ENCODE results near the gene TPRN. TPM values are rescaled to one million over a fixed set of nuclear protein-coding genes. Genes with fewer than 3 reads are reported as not detected.
A peak's percentile ranks its signal among the peaks of the same experiment; 100 is the strongest.

The TPRN gene
- total and polyA plus RNA-seq, 2 experiments from 2014 or later = 6.4 to 29.2 TPM

DNA sequence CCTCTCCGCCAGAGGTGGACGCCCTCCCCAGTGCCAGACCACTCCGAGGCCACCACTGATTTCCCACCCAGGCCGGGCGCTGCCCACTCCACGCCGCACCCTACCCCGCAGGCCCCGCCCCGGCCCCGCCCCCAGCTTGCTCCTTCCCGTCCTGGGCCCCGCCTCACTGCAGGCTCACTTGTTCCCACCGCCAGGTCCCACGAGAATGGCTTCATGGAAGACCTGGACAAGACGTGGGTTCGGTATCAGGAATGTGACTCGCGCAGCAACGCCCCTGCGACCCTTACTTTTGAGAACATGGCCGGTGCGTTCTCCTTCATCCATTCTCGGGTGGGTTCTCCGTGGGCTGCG, 37.2 kb downstream of the TPRN start:
- no peaks in the 10 kb centered on the region for H4K20me1 ChIP-seq (replicated peaks; ENCODE audit: insufficient read depth)
- no peaks in the 10 kb centered on the region; the same call in 1 of the 2 replicates for H3K4me1 ChIP-seq (ENCODE audit: insufficient read depth)
- no peak for TF ChIP-seq CREB1 (CRISPR knock-in tag; IDR thresholded peaks at IDR 0.05; ENCODE audit: low read depth)
- TF ChIP-seq POLR2AphosphoS5 (IDR thresholded peaks at IDR 0.05; ENCODE audit: low read depth) = no peak
- no peak for TF ChIP-seq JUNB (IDR thresholded peaks at IDR 0.05; ENCODE audit: unreplicated experiment)
- TF ChIP-seq EZH2phosphoT487 (IDR thresholded peaks at IDR 0.05; ENCODE audit: unreplicated experiment) = no peak
- TF ChIP-seq, protein P1, sequence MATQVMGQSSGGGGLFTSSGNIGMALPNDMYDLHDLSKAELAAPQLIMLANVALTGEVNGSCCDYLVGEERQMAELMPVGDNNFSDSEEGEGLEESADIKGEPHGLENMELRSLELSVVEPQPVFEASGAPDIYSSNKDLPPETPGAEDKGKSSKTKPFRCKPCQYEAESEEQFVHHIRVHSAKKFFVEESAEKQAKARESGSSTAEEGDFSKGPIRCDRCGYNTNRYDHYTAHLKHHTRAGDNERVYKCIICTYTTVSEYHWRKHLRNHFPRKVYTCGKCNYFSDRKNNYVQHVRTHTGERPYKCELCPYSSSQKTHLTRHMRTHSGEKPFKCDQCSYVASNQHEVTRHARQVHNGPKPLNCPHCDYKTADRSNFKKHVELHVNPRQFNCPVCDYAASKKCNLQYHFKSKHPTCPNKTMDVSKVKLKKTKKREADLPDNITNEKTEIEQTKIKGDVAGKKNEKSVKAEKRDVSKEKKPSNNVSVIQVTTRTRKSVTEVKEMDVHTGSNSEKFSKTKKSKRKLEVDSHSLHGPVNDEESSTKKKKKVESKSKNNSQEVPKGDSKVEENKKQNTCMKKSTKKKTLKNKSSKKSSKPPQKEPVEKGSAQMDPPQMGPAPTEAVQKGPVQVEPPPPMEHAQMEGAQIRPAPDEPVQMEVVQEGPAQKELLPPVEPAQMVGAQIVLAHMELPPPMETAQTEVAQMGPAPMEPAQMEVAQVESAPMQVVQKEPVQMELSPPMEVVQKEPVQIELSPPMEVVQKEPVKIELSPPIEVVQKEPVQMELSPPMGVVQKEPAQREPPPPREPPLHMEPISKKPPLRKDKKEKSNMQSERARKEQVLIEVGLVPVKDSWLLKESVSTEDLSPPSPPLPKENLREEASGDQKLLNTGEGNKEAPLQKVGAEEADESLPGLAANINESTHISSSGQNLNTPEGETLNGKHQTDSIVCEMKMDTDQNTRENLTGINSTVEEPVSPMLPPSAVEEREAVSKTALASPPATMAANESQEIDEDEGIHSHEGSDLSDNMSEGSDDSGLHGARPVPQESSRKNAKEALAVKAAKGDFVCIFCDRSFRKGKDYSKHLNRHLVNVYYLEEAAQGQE (IDR thresholded peaks at IDR 0.05; ENCODE audit: unreplicated experiment) = no peak
- TF ChIP-seq EZH2 (IDR thresholded peaks at IDR 0.05; ENCODE audit: low read depth, unreplicated experiment) = no peak
- TF ChIP-seq ZNF331 (CRISPR knock-in tag; IDR thresholded peaks at IDR 0.05; ENCODE audit: low read depth) = no peak
- TF ChIP-seq STAT1 (IDR thresholded peaks at IDR 0.05; ENCODE audit: unreplicated experiment) = no peak
- TF ChIP-seq, protein P2, sequence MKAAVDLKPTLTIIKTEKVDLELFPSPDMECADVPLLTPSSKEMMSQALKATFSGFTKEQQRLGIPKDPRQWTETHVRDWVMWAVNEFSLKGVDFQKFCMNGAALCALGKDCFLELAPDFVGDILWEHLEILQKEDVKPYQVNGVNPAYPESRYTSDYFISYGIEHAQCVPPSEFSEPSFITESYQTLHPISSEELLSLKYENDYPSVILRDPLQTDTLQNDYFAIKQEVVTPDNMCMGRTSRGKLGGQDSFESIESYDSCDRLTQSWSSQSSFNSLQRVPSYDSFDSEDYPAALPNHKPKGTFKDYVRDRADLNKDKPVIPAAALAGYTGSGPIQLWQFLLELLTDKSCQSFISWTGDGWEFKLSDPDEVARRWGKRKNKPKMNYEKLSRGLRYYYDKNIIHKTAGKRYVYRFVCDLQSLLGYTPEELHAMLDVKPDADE (IDR thresholded peaks at IDR 0.05) = no peak
- no peak for TF ChIP-seq NANOG (IDR thresholded peaks at IDR 0.05; ENCODE audit: borderline replicate concordance)
- TF ChIP-seq, protein P3, sequence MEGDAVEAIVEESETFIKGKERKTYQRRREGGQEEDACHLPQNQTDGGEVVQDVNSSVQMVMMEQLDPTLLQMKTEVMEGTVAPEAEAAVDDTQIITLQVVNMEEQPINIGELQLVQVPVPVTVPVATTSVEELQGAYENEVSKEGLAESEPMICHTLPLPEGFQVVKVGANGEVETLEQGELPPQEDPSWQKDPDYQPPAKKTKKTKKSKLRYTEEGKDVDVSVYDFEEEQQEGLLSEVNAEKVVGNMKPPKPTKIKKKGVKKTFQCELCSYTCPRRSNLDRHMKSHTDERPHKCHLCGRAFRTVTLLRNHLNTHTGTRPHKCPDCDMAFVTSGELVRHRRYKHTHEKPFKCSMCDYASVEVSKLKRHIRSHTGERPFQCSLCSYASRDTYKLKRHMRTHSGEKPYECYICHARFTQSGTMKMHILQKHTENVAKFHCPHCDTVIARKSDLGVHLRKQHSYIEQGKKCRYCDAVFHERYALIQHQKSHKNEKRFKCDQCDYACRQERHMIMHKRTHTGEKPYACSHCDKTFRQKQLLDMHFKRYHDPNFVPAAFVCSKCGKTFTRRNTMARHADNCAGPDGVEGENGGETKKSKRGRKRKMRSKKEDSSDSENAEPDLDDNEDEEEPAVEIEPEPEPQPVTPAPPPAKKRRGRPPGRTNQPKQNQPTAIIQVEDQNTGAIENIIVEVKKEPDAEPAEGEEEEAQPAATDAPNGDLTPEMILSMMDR (conservative IDR thresholded peaks at IDR 0.05; ENCODE audit: low read depth in 2 of 2) = no peak
- TF ChIP-seq, protein P4, sequence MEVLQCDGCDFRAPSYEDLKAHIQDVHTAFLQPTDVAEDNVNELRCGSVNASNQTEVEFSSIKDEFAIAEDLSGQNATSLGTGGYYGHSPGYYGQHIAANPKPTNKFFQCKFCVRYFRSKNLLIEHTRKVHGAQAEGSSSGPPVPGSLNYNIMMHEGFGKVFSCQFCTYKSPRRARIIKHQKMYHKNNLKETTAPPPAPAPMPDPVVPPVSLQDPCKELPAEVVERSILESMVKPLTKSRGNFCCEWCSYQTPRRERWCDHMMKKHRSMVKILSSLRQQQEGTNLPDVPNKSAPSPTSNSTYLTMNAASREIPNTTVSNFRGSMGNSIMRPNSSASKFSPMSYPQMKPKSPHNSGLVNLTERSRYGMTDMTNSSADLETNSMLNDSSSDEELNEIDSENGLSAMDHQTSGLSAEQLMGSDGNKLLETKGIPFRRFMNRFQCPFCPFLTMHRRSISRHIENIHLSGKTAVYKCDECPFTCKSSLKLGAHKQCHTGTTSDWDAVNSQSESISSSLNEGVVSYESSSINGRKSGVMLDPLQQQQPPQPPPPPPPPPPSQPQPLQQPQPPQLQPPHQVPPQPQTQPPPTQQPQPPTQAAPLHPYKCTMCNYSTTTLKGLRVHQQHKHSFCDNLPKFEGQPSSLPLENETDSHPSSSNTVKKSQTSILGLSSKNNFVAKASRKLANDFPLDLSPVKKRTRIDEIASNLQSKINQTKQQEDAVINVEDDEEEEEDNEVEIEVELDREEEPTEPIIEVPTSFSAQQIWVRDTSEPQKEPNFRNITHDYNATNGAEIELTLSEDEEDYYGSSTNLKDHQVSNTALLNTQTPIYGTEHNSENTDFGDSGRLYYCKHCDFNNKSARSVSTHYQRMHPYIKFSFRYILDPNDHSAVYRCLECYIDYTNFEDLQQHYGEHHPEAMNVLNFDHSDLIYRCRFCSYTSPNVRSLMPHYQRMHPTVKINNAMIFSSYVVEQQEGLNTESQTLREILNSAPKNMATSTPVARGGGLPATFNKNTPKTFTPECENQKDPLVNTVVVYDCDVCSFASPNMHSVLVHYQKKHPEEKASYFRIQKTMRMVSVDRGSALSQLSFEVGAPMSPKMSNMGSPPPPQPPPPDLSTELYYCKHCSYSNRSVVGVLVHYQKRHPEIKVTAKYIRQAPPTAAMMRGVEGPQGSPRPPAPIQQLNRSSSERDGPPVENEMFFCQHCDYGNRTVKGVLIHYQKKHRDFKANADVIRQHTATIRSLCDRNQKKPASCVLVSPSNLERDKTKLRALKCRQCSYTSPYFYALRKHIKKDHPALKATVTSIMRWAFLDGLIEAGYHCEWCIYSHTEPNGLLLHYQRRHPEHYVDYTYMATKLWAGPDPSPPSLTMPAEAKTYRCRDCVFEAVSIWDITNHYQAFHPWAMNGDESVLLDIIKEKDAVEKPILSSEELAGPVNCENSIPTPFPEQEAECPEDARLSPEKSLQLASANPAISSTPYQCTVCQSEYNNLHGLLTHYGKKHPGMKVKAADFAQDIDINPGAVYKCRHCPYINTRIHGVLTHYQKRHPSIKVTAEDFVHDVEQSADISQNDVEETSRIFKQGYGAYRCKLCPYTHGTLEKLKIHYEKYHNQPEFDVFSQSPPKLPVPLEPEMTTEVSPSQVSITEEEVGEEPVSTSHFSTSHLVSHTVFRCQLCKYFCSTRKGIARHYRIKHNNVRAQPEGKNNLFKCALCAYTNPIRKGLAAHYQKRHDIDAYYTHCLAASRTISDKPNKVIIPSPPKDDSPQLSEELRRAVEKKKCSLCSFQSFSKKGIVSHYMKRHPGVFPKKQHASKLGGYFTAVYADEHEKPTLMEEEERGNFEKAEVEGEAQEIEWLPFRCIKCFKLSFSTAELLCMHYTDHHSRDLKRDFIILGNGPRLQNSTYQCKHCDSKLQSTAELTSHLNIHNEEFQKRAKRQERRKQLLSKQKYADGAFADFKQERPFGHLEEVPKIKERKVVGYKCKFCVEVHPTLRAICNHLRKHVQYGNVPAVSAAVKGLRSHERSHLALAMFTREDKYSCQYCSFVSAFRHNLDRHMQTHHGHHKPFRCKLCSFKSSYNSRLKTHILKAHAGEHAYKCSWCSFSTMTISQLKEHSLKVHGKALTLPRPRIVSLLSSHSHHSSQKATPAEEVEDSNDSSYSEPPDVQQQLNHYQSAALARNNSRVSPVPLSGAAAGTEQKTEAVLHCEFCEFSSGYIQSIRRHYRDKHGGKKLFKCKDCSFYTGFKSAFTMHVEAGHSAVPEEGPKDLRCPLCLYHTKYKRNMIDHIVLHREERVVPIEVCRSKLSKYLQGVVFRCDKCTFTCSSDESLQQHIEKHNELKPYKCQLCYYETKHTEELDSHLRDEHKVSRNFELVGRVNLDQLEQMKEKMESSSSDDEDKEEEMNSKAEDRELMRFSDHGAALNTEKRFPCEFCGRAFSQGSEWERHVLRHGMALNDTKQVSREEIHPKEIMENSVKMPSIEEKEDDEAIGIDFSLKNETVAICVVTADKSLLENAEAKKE (CRISPR knock-in tag; IDR thresholded peaks at IDR 0.05) = no peak
- no peak for TF ChIP-seq ZNF114 (CRISPR knock-in tag; IDR thresholded peaks at IDR 0.05)
- Mint-ChIP-seq H3K4me3 (peak overlapping the region; percentile 69), H3K9me3 (no peaks in the 10 kb centered on the region), H3K27ac (no peak overlapping the region), H3K4me1 (no peaks in the 10 kb centered on the region; the same call in 2 of the 3 replicates), H3K36me3 (ENCODE audit: low read depth) (no peaks in the 10 kb centered on the region), H3K27me3 (ENCODE audit: insufficient read depth, low read depth, poor library complexity) (peaks cover 87% of the 10 kb centered on the region)
- no peaks in the 10 kb centered on the region for H3K9me2 ChIP-seq (ENCODE audit: insufficient read depth)
- ATAC-seq (peak; percentile 7), DNase-seq (ENCODE audit: low spot score) (peak; percentile 73)
- no peaks in the 10 kb centered on the region for H3K79me2 ChIP-seq (replicated peaks; ENCODE audit: insufficient read depth)
- H2AFZ ChIP-seq = no peak overlapping the region
- H3F3A ChIP-seq (replicated peaks; ENCODE audit: low read depth) = no peaks in the 10 kb centered on the region
- no peak overlapping the region for H3K27ac ChIP-seq (ENCODE audit: low read depth)
- H3K36me3 ChIP-seq (ENCODE audit: insufficient read depth) = no peaks in the 10 kb centered on the region
- H3K4me3 ChIP-seq = peak overlapping the region; percentile 62
- H3K4me2 ChIP-seq = peak overlapping the region; percentile 82
- H3K27me3 ChIP-seq (ENCODE audit: insufficient read depth) = peaks cover 86% of the 10 kb centered on the region

Data from GM23338 (cell line).